NCI-H82 treated with DMSO at 0.1 percent for 48 hours (cell line): ENCODE data around the gene AP3D1.

Experiments used
- DNase-seq: peaks from one replicate; lab custom pipeline; 2025; ENCODE audit not compliant: unreplicated experiment; lab: John Stamatoyannopoulos, UW

AP3D1 gene

DNA sequence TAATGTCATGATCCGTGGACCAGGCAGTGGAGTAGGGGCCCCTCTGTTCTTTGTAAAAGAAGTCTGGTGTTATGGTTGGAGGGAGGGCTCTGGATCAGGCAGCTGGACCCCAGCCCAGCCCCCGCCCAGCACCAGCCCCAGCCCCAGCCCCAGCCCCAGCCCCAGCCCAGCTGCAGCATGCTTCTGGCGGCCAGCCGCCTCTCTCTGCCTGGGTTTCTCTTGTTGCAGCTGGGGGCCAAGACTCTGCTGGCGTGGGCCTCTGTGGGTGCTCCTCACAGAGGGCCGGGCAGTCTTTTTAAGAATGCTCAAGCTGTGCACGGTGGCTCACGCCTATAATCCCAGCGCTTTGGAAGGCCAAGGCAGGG lies 30.2 kb upstream of the AP3D1 start:
- DNase-seq, result no peak

DNA sequence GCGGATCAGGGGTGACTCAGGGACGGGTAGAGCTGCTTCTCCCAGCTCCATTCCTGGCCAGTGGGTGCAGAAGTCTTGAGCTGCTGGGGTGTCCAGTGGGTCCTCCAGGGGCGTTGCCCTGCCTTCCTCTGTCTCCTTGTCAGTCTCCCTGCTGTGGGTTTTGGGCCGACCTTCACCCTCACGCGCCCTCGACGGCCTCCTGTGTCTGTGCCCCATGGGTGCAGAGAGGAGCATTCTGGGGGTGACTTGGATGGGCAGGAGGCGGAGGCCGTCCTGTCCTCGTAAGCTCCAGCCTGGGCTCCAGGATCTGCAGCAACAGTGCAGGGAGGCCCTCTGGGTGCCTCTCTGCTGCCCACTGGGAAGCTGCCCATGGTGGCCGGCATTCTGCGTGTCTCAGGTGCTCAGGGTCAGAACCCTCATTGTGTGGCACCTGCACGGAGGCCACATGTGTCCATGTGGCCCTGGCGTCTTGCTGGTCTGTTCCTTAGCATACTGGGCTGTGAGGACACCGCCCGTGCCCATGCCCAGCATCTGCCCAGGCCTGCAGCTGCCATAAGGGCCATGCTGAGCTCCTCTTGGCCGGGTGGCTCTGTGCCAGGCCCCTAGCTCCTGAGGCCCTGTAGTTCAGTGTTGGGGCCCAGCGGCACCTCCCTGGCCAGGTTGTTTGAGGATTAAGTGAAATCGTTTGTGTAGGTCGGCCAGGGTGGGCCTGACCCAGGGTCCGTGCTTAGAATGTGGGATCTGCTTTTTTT lies 29.7 kb upstream of the AP3D1 start:
- DNase-seq, result no peak

DNA sequence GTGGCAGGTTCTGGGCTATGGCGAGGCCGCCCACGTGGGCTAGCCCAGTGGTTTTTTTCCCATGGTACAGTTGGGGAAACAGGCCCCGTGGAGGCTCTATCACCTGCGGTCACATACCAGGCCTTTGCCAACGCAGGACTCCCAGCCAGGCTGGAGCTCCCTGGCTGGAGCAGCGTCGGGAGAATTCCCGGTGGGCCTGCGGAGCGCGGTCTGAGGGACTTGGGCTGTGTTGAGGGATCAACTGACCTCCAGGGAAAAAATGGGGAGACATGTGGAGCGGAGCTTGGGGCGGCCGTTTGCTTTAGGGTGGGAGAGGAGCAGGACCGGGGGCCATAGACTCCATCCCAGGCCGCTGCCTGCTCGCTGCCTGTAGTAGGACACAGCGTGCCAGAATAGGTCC lies 28.7 kb upstream of the AP3D1 start:
- DNase-seq, result no peak

DNA sequence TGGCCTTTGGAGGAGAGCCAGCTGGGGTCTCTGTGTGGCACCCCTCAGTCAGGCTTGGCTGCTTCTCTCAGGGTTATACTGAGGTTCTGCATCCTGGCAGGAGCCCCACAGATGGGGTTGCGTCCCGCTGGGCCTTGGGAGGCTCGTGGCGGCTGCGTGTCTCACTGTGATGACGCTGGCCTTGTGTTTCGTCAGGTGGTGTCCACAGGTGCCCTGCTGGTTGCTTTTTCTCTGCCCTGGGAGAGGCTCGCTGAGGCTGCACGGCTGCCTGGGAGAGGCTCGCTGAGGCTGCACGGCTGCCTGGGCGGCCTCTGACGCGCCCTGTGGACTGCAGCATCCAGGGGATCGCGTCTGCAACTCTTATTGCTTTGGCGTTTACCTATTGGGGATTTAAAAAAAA lies 27.7 kb upstream of the AP3D1 start:
- DNase-seq, result no peak

DNA sequence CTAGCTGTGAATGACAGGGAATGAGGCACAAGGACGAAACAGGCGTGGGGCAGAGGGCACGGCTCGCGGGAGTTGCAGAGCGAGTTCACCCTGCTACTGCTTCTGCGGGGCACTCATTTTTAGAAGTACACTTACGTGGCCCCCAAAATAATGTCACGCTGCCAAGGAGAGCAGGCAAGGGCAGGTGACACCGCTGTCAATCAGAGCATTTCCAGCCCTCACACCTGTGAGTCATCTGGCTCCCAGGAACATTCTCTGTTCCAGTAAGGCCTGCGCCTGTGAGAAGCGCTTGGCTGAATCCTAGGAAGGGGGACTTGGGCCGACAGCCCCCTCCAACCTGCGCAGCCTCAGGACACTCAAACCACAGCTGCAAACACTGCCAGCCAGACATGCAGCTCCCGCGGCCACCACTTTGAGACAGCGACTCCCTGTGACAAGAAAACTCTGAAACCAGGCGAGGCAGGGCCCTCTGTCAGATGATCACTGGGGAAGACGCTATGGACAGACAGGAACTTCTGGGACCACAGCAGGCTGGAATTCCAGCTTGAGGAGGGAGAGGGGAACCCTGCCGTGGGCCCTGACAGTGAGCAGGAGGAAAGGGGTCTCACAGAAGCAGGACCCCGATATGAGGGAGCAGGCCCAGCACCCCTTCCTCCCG lies 25.1 kb upstream of the AP3D1 start:
- no peak for DNase-seq

DNA sequence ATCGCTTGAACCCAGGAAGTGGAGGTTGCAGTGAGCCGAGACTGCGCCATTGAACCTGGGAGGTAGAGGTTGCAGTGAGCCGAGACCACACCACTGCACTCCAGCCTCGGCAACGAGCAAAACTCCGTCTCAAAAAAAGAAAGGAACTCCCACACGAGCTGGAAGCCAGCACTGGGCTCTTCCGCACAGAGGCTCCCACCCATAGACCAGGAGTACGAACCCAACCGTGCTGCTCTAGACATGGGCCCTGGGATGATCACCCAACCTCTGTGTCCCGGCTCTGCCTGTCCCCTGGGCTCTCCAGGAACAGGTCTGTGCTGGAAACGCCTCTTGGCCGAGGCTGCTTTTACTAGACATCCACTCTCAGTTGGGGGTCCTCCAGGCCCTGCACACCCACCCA lies 24.4 kb upstream of the AP3D1 start:
- no peak for DNase-seq

DNA sequence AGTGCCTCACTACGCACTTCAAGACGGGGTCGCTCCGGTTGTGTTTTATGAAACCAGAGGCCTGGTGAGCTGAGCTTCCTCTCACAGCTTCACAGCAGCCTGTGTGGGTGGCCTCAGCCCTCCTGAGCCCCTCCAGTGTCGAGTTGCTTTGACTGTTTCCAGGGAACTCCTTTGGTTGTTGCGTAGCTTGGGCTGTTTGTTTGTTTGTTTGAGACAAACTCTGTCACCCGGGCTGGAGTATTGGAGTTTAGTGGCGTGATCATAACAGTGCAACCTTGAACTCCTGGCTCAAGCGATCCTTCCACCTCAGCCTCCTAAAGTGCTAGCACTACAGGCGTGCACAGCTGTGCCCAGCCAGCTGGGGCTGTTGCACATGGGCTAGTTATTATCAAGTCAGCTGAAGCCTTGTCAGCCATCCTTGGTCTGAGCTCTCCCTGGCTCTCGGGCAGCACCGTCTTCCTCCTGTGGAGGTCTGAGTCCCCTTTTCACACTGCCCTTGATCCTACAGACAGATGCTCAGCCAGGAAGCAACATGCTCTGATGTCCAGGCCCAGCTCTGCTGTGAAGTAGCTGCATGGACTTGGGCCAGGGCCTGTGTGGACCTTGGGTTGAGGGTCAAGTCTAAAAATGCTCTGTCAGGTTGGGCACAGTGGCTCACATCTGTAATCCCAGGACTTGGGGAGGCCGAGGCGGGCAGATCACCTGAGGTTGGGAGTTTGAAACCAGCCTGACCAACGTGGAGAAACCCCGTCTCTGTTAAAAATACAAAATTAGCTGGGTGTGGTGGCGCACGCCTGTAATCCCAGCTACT lies 22.6 kb upstream of the AP3D1 start:
- no peak for DNase-seq

DNA sequence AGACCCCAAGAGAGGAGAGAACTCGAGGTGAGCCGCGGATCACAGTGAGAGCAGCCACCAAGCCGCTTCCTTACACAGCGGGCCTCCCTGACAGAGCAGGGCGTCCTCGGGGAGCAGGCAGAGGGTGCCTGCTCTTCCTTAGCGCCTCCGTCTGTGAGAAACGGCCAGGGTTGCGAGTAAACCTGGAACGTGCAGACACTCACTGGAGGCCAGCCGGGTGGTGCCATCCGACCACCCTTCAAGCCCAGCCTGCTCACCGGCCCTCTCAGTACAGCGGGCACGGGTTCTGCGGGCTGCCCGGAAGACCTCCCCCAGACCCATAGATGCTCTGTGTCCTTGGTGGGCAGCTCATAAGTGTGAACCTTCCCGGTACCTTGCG lies 22.0 kb upstream of the AP3D1 start:
- no peak for DNase-seq

DNA sequence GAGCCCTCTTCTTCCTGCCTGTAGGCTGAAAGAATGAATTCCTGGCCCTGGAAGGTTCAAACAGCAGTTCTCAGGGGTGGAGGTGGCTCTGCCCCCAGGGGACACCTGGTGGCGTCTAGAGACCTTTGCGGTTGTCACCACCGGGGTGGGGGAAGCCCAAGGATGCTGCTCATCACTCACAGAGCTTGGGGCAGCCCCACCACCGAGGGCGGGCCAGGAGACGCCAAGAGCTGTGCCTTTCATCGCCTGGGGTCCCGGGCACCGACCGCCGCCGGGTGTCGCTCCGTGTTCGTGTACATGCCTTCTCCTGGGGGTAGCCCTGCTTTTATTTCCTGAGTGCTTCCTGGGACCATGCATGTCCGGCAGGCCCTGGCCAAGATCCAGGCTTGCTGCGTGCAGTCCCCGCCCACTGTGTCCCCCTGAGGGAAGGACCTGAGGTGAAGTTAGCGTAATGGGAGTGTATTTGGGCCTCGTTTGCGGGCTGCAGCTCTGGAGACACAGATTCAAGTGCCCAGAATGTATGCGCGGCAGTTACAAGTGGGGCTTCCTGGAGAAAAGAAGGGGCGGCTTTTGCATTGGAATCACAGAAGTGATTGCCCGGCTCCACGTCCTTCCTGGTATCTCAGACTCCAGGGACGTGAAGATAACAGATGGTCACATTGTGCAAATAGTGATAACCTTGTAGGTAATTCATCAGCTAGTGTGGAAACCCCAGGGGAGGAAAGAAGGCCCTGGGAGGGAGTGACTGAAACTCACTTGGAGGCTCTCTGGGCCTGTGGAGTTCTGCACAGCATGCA lies 20.2 kb upstream of the AP3D1 start:
- no peak for DNase-seq

DNA sequence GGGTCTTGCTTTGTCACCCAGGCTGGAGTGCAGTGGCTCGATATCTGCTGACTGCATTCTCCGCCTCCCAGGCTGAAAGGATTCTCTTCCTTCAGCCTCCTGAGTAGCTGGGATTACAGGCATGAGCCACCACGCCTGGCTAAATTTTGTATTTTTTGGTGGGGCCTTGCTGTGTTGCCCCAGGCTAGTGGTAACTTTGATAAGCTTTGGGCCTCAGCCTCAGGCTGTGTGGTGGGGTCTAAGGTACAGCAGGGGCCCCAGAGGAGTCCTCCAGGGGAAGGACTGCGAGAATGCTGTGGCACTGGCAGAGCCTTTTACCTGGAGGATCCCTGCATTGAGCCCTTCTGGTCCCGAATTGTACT lies 19.6 kb upstream of the AP3D1 start:
- no peak for DNase-seq

DNA sequence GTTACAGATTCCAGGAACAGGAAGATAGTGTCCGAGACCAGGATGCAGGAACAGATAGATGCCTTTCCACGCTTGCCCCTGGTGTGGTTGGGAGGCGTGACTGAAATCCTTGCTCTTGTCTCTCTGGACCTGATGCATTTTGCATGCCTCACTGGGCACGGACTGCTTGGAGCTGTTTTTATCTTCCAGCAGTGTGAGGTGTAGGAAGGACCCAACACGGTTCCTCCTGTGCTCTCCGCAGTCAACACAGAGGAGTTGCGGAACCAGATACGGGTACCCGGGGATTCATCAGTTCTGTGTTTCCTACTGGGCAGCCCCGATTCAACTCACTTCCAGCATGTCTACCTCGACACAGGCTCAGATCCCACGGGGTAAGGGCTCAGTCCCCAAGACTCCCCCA lies 18.9 kb upstream of the AP3D1 start:
- no peak for DNase-seq

DNA sequence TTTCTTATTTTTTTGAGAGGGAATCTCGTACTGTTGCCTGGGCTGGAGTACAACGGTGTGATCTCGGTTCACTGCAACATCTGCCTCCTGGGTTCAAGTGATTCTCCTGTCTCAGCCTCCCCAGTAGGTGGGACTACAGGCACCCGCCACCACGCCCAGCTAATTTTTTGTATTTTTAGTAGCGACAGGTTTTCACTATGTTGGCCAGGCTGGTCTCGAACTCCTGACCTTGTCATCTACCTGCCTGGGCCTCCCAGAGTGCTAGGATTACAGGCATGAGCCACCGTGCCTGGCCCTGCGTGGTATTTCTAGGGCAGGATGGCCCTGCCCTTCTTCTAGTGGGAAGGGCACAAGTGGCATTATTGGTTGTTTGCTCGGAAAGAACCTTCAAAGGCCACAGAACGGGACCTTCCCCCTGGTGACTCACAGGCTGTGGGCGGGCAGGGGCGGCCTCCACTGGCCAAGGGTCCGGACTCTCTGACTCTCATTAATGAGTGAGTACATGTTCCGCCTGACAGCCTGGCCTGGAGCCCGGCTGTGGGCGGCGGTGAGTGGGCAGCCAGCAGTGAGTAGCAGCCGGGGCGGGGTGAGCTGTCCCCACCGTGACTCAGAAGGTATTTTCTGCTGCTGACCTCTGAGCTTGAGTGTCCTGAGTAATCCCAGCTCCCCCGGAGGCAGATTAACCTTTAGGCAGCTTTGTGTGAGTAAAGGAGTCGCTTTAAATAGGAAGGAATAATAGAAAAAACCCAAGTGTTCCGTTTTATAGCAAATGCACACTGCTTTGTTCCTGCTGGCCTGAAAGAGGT lies 17.5 kb upstream of the AP3D1 start:
- DNase-seq, result no peak

DNA sequence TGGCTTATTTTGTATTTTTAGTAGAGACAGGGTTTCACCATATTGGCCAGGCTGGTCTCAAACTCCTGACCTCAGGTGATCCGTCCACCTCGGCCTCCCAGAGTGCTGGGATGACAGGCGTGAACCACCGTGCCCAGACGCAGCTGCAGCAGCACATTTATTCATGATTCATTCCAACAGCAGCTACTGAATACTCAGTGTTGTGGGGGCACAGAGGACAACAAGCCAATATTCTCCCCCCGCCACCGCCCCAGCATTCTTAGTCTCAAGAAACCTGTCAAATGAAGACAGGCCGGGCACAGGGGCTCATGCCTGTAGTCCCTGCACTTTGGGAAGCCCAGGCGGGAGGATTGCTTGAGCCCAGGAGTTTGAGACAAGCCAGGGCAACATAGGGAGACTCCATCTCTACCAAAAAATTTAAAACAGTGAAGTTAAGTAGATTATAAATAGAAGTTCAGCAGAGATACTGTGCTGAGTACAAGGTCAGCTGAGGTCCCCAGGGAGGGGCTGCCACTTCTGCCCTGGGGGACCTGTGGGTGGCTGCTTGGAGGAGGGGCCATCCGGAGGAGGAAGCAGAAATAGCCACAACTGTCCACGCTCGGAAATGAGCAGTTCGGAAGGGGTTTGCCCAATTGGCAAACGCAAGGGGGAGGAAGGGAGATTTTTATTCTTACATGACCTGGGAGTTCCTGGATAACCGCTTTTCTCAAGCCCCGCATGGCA lies 16.7 kb upstream of the AP3D1 start:
- no peak for DNase-seq

DNA sequence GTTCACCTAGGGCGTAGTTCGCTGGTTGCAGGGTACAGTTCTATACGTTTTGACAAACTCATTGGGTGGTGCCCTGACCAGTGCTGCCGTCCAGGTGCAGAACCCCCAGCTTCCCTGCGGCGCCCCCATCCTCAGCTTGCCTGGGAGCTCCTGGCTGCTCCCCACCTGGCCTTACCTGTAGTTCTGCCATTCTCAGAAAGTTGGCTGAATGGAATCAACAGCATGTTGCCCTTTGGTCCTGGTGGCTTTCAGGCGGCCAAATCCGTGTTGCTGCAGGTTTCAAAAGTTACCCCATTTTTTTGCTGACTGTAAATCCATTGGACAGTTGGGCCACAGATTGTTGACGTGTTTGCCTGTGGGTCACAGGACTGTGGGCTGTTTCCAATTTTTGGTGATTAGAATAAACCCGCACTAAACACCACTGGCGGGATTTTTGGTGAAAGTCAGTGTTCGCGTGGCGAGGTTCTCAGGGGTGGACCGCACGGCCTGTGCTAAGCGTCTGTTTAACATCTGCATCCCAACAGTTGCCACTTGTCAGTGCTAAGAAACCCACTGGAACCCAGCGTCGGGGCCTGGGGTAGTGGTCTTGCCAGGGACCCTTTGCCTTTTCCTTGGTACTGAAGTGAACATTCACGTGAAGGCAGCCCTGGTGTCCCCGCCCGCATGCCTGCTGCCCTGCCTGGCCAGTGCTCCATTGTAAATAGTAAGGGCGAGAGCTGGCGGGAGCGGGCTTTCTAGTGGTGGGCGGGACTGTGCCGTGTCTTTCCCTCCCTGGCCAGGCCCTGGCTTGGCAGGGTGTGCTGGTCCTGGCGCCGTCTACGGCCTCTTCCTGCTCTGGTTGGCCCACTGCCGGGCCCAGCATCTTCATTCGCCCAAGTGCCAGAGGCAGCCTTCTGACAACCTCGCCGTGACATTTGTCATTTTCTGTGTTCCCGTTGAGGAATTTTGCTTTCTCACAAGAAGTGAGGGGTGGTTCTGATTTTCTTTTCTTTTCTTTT lies 15.7 kb upstream of the AP3D1 start:
- DNase-seq, result no peak

DNA sequence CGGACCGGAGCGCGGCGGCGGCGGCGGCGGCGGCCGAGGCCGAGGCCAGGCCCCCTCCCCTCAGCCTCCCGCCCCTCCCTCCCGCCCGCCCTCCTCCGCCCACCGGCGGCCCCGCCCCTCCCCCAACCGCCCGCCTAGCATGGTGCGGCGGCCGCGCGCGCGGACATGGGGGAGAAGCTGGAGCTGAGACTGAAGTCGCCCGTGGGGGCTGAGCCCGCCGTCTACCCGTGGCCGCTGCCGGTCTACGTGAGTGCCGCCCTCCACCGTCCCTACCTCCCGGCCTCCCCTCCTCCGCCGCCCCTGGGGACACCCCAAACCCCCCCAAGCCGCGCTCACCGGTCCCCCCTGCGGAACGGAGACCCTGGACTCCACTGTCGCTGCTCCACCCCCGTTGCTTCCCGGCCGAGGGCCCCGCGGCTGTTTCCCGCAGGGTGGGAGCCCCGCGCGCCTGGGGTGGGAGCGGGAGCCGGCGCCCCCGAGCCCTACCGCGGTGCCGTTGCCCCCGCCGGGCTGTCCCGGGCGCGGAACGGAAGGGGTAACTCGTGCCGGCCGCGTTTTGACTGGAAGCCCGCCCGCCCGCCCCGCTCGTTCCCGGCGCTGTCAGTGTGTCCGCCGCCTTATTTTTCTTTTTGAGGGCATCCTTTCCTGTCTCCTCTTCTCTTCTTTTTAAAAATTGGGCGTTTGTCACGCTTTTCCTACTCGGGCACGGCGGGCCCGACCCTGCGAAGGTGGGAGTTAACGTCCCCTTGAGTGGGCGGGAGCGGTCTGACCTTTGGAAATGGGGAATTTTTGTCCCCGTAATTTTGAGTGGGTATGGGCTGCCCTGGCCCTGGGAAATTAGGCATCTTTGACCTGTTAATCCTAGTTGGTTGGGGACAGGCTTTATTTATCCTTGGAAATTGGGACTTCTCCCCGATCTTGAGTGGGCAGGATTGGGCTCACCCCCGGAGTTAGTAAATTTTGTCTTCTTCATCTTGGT lies 12.9 kb upstream of the AP3D1 start:
- no peak for DNase-seq

DNA sequence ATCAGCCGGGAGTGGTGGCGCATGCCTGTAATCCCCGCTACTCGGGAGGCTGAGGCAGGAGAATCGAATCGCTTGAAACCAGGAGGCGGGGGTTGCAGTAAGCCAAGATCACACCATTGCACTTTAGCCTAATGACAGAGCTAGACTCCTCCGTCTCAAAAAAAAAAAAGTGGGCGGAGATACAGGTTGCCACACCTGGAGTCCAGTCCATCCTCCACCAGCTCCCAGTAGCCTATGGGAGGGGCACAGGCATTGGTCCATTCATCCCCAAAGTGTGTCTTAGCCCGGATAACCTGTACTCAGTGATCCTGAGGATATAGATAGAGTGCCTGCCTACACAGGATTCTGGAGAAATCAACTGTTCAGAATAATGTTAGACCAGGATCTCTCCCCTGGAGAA lies 9.0 kb upstream of the AP3D1 start:
- no peak for DNase-seq

DNA sequence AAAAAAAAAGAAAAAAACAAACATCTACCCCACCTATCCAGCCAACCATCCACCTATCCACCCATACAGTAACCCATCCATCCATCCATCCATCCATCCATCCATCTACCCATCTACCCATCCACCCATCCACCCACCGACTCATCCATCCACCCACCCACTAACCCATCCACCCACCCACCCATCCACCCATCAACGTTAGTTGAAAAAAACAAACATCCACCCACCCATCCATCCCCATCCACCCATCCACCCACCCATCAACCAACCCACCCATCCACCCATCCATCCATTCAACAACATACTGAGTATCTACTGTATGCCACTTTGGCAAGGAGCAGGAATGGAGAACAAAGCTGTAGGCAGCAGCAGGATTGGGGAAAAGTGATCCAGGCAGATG lies 6.1 kb upstream of the AP3D1 start:
- no peak for DNase-seq
